EL (cell line): ENCODE measurements around the gene CYP2A7.
"Not testable (repeated sequence)": the region's sequence is repeated elsewhere in the genome, so short reads cannot be mapped to it uniquely, and the experiment has no call there.

ENCODE experiments used
- DNase-seq: peaks from one replicate; pipeline ENCODE4 v3.0.0-alpha.2; 2016

Gene CYP2A7

GRCh38 chr19:40838477-40838876, 43.6 kb downstream of the CYP2A7 start:
- DNase-seq: not testable (repeated sequence)

GRCh38 chr19:40836754-40837429, 45.1 kb downstream of the CYP2A7 start:
- no peak for DNase-seq

GRCh38 chr19:40833728-40834533, 48.1 kb downstream of the CYP2A7 start:
- not testable (repeated sequence) for DNase-seq

- DNase-seq: not testable (repeated sequence)
Observed at GRCh38 chr19:40832431-40832790, 49.6 kb downstream of the CYP2A7 start.

GRCh38 chr19:40831502-40832430, 50.3 kb downstream of the CYP2A7 start:
- peak; percentile 96 for DNase-seq

- not testable (repeated sequence) for DNase-seq
Observed at GRCh38 chr19:40830741-40831140, 51.3 kb downstream of the CYP2A7 start.

GRCh38 chr19:40829205-40829604, 52.8 kb downstream of the CYP2A7 start:
- no peak for DNase-seq

GRCh38 chr19:40827386-40828247, 54.4 kb downstream of the CYP2A7 start:
- DNase-seq: no peak

- DNase-seq: not testable (repeated sequence)
Observed at GRCh38 chr19:40826699-40827385, 55.2 kb downstream of the CYP2A7 start.

GRCh38 chr19:40826312-40826698, 55.7 kb downstream of the CYP2A7 start:
- not testable (repeated sequence) for DNase-seq

- DNase-seq: not testable (repeated sequence)
Observed at GRCh38 chr19:40825460-40826095, 56.5 kb downstream of the CYP2A7 start.
